HepG2 (cell line): ENCODE data around the gene TM4SF20. TPM values are rescaled to one million over a fixed set of nuclear protein-coding genes. Genes with fewer than 3 reads are reported as not detected.

Experiments used
- ELK4 ChIP-seq: sonication (generic); formaldehyde crosslinking; IDR thresholded peaks from 2 replicates; pipeline ENCODE4 v1.9.0; 2021; ENCODE audit warnings: missing genetic modification reagents, borderline replicate concordance
- KDM4B ChIP-seq: sonication (generic); formaldehyde crosslinking; IDR thresholded peaks from 2 replicates; pipeline ENCODE4 v1.4.0; 2020; ENCODE audit warnings: missing genetic modification reagents
- MAFG ChIP-seq: sonication (generic); formaldehyde crosslinking; IDR thresholded peaks from 2 replicates; pipeline ENCODE4 v1.5.1; 2020; ENCODE audit warnings: mild to moderate bottlenecking, missing genetic modification reagents
- MATR3 ChIP-seq: sonication (generic); formaldehyde crosslinking; IDR thresholded peaks from 2 replicates; pipeline ENCODE4 v1.4.0; 2020; ENCODE audit warnings: missing genetic modification reagents
- MIER3 ChIP-seq: IDR thresholded peaks from 2 replicates; pipeline ENCODE4 v1.6.1; 2016; ENCODE audit warnings: missing compliant biosample characterization, borderline replicate concordance
- NFRKB ChIP-seq: fragments of 450-650 bp; IDR thresholded peaks from 2 replicates; pipeline ENCODE4 v1.6.1; 2017
- NR1H2 ChIP-seq: sonication (generic); formaldehyde crosslinking; IDR thresholded peaks from 2 replicates; pipeline ENCODE4 v1.8.1; 2022; ENCODE audit warnings: low read depth, missing genetic modification reagents, borderline replicate concordance
- SALL2 ChIP-seq: sonication (generic); formaldehyde crosslinking; IDR thresholded peaks from 2 replicates; pipeline ENCODE4 v1.8.1; 2023; ENCODE audit warnings: mild to moderate bottlenecking, missing genetic modification reagents, inconsistent platforms
- SKI ChIP-seq: fragments of 450-650 bp; IDR thresholded peaks from one replicate; pipeline ENCODE4 v1.6.1; 2018; ENCODE audit warnings: mild to moderate bottlenecking; ENCODE audit not compliant: partially characterized antibody
- SP1 ChIP-seq, 2 experiments: fragments of 450-650 bp in 1 of 2; sonication (generic) in 1 of 2; formaldehyde crosslinking in 1 of 2; IDR thresholded peaks; 2 replicates each; pipeline versions ENCODE4 v1.4.0 to v1.6.1; 2016 to 2020; ENCODE audit warnings: missing genetic modification reagents in 1 of 2
- ZBTB7A ChIP-seq: sonication (generic); formaldehyde crosslinking; IDR thresholded peaks from 2 replicates; pipeline ENCODE4 v1.8.0; 2022; ENCODE audit warnings: mild to moderate bottlenecking, missing genetic modification reagents
- ZNF124 ChIP-seq: sonication (generic); formaldehyde crosslinking; IDR thresholded peaks from 2 replicates; pipeline ENCODE4 v1.4.0; 2020; ENCODE audit warnings: missing genetic modification reagents
- ZNF230 ChIP-seq: sonication (generic); formaldehyde crosslinking; IDR thresholded peaks from 2 replicates; pipeline ENCODE4 v1.4.0; 2020; ENCODE audit warnings: mild to moderate bottlenecking, missing genetic modification reagents
- ZNF446 ChIP-seq: sonication (generic); formaldehyde crosslinking; IDR thresholded peaks from 2 replicates; pipeline ENCODE4 v1.5.0; 2020; ENCODE audit warnings: mild to moderate bottlenecking, missing genetic modification reagents
- ZNF512 ChIP-seq: sonication (generic); formaldehyde crosslinking; IDR thresholded peaks from 2 replicates; pipeline ENCODE4 v1.4.0; 2020; ENCODE audit warnings: mild to moderate bottlenecking, missing genetic modification reagents
- ZNF512B ChIP-seq: sonication (generic); formaldehyde crosslinking; IDR thresholded peaks from 2 replicates; pipeline ENCODE4 v1.5.1; 2020; ENCODE audit warnings: missing genetic modification reagents, mild to moderate bottlenecking, borderline replicate concordance
- ZNF550 ChIP-seq: sonication (generic); formaldehyde crosslinking; IDR thresholded peaks from 2 replicates; pipeline ENCODE4 v1.4.0; 2020; ENCODE audit warnings: mild to moderate bottlenecking, missing genetic modification reagents, borderline replicate concordance
- ZNF564 ChIP-seq: sonication (generic); formaldehyde crosslinking; IDR thresholded peaks from 2 replicates; pipeline ENCODE4 v1.8.1; 2023; ENCODE audit warnings: mild to moderate bottlenecking, missing genetic modification reagents
- ZNF567 ChIP-seq: sonication (generic); formaldehyde crosslinking; IDR thresholded peaks from 2 replicates; pipeline ENCODE4 v1.8.1; 2023; ENCODE audit warnings: mild to moderate bottlenecking, missing genetic modification reagents, borderline replicate concordance
- ZNF773 ChIP-seq: sonication (generic); formaldehyde crosslinking; IDR thresholded peaks from 2 replicates; pipeline ENCODE4 v1.4.0; 2020; ENCODE audit warnings: missing genetic modification reagents, borderline replicate concordance
- ZSCAN20 ChIP-seq: sonication (generic); formaldehyde crosslinking; IDR thresholded peaks from 2 replicates; pipeline ENCODE4 v1.4.0; 2020; ENCODE audit warnings: missing genetic modification reagents, mild to moderate bottlenecking, borderline replicate concordance
- ZSCAN5A ChIP-seq: sonication (generic); formaldehyde crosslinking; IDR thresholded peaks from 2 replicates; pipeline ENCODE4 v1.8.0; 2022; ENCODE audit warnings: mild to moderate bottlenecking, missing genetic modification reagents, borderline replicate concordance
- polyA plus RNA-seq, 8 experiments: library from polyadenylated mRNA; depleted of rRNA in 3 of 8; stranded (reverse) in 7 of 8; unstranded in 1 of 8; fragments of >200 nt; fragmentation: Illumina TruSeq in 4 of 8; extraction: Trizol in 4 of 8; gene quantifications; 2 replicates each; pipeline versions ENCODE4 v1.2.1 to v1.2.3, GENCODE V29; 2011 to 2016; ENCODE audit warnings: low read depth in 4 of 8, missing spikeins in 1 of 8, mixed read lengths in 1 of 8; ENCODE audit not compliant: insufficient read depth in 1 of 8
- total RNA-seq, 5 experiments: library from RNA; depleted of rRNA; stranded (reverse); fragments of >200 nt; fragmentation: Illumina TruSeq; extraction: Trizol; gene quantifications; 2 replicates each; pipeline ENCODE4 v1.2.3, GENCODE V29; 2016; ENCODE audit warnings: low read depth in 1 of 5

The TM4SF20 gene
- total and polyA plus RNA-seq, 2 of the 13 experiments (the other 11 are each of a cell fraction or from before 2014, with no cell fraction given): not detected

GRCh38 chr2:227324995-227325838 lies 53.9 kb downstream of the TM4SF20 start, which contains the start of gene MFF (continued):
- TF ChIP-seq ZSCAN5A (CRISPR knock-in tag): peak; percentile 93; the same call in 1 of the 2 replicates
- peak; percentile 93; the same call in 1 of the 2 replicates for TF ChIP-seq ZSCAN20
- no peak for TF ChIP-seq SP1 (IDR thresholded peaks at IDR 0.05)
- TF ChIP-seq SP1 (CRISPR knock-in tag; IDR thresholded peaks at IDR 0.05): peak; percentile 85
- peak; percentile 96 for TF ChIP-seq MIER3 (CRISPR knock-in tag)
- peak; percentile 96 for TF ChIP-seq ZNF230 (CRISPR knock-in tag)
- peak; percentile 94 for TF ChIP-seq ZNF124
- peak; percentile 75; the same call in 1 of the 2 replicates for TF ChIP-seq NFRKB
- TF ChIP-seq SKI: no peak
- TF ChIP-seq ZNF512B (CRISPR knock-in tag): no peak
- TF ChIP-seq NR1H2 (CRISPR knock-in tag): peak; percentile 96
- TF ChIP-seq ELK4 (CRISPR knock-in tag): peak; percentile 96; the same call in 1 of the 2 replicates
- TF ChIP-seq KDM4B: peak; percentile 94; the same call in 1 of the 2 replicates
- TF ChIP-seq MAFG: no peak
- peak; percentile 99 for TF ChIP-seq SALL2
- TF ChIP-seq ZBTB7A (CRISPR knock-in tag): peak; percentile 81; the same call in 1 of the 2 replicates
- peak; percentile 79 for TF ChIP-seq ZNF773 (CRISPR knock-in tag)
- 0 out of 2 replicates have a peak, but pooled peaks have one; percentile 93 for TF ChIP-seq ZNF567 (CRISPR knock-in tag)
- TF ChIP-seq ZNF550: no peak; the same call in 1 of the 2 replicates
- no peak; the same call in 1 of the 2 replicates for TF ChIP-seq ZNF512 (CRISPR knock-in tag)
- peak; percentile 98 for TF ChIP-seq ZNF564 (CRISPR knock-in tag)
- TF ChIP-seq ZNF446 (CRISPR knock-in tag): peak; percentile 87
- no peak for TF ChIP-seq MATR3 (CRISPR knock-in tag)
